GM23248 (cell line): ENCODE results near the gene ACO2. TPM values are rescaled to one million over a fixed set of nuclear protein-coding genes. Genes with fewer than 3 reads are reported as not detected.

Source experiments
- DNase-seq: peaks from one replicate; pipeline ENCODE4 v3.0.0-alpha.2; 2015
- H2AFZ ChIP-seq: fragments of 200-600 bp; sonication (generic); 2 replicates; pipeline ENCODE4 v1.6.1; 2016; ENCODE audit warnings: antibody characterized with exemption
- H3F3A ChIP-seq: fragments of 200-600 bp; sonication (generic); 2 replicates; pipeline ENCODE4 v1.6.1; 2016; ENCODE audit warnings: mild to moderate bottlenecking, antibody characterized with exemption, mixed run types; ENCODE audit not compliant: insufficient read depth
- H3K27ac ChIP-seq: fragments of 200-600 bp; sonication (generic); 2 replicates; pipeline ENCODE4 v1.5.1; 2016; ENCODE audit warnings: mild to moderate bottlenecking
- H3K27me3 ChIP-seq: fragments of 200-600 bp; sonication (generic); replicated peaks from 2 replicates; pipeline ENCODE4 v1.6.1; 2016; ENCODE audit warnings: mild to moderate bottlenecking; ENCODE audit not compliant: insufficient read depth
- H3K36me3 ChIP-seq: fragments of 200-600 bp; sonication (generic); 2 replicates; pipeline ENCODE4 v1.6.1; 2016; ENCODE audit warnings: low read depth, mild to moderate bottlenecking
- H3K4me1 ChIP-seq: fragments of 200-600 bp; sonication (generic); 2 replicates; pipeline ENCODE4 v1.6.1; 2016; ENCODE audit warnings: mild to moderate bottlenecking; ENCODE audit not compliant: insufficient read depth
- H3K4me2 ChIP-seq: fragments of 200-600 bp; sonication (generic); one replicate; pipeline ENCODE4 v1.6.1; 2016; ENCODE audit warnings: mild to moderate bottlenecking; ENCODE audit not compliant: unreplicated experiment
- H3K4me3 ChIP-seq: fragments of 200-600 bp; sonication (generic); 2 replicates; pipeline ENCODE4 v1.5.1; 2016; ENCODE audit warnings: mild to moderate bottlenecking
- H3K79me2 ChIP-seq: fragments of 200-600 bp; sonication (generic); 2 replicates; pipeline ENCODE4 v1.6.1; 2016; ENCODE audit warnings: mild to moderate bottlenecking; ENCODE audit not compliant: insufficient read depth
- H3K9ac ChIP-seq: fragments of 200-600 bp; sonication (generic); 2 replicates; pipeline ENCODE4 v1.6.1; 2016; ENCODE audit warnings: mild to moderate bottlenecking
- H3K9me2 ChIP-seq: fragments of 200-600 bp; sonication (generic); 2 replicates; pipeline ENCODE4 v1.6.1; 2016; ENCODE audit warnings: mixed run types, mild to moderate bottlenecking, moderate library complexity; ENCODE audit not compliant: insufficient read depth
- H3K9me3 ChIP-seq: fragments of 200-600 bp; sonication (generic); one replicate; pipeline ENCODE4 v1.6.1; 2017; ENCODE audit warnings: low read depth
- H4K20me1 ChIP-seq: fragments of 200-600 bp; sonication (generic); 2 replicates; pipeline ENCODE4 v1.6.0; 2016; ENCODE audit not compliant: insufficient read depth
- EZH2 ChIP-seq: fragments of 200-600 bp; sonication (generic); IDR thresholded peaks from 2 replicates; pipeline ENCODE4 v1.6.1; 2018; ENCODE audit warnings: antibody characterized with exemption, mild to moderate bottlenecking; ENCODE audit not compliant: insufficient read depth, poor library complexity, severe bottlenecking
- EZH2phosphoT487 ChIP-seq: fragments of 200-600 bp; sonication (generic); IDR thresholded peaks from 2 replicates; pipeline ENCODE4 v1.6.1; 2018; ENCODE audit warnings: antibody characterized with exemption, moderate library complexity, mild to moderate bottlenecking, low read depth; ENCODE audit not compliant: insufficient read depth
- WGBS, 2 experiments: methylation state at CpG; one replicate each; pipeline ENCODE4 v1.1.6; 2015 to 2017; ENCODE audit warnings: low lambda C conversion rate in 2 of 2, low coverage in 1 of 2; ENCODE audit errors: missing lambda C conversion rate in 2 of 2; 5-methylcytosine and 5-hydroxymethylcytosine counted together
- in situ Hi-C: fragments of 300-500 bp; cut with MboI; formaldehyde crosslinking; loops from 2 replicates; pipeline ENCODE4 v1.15.0; 2020
- polyA plus RNA-seq: library from polyadenylated mRNA; unstranded; fragments of >200 nt; fragmentation: Nextera tagmentation; extraction: Ambion mirVana; gene quantifications from 2 replicates; pipeline ENCODE4 v1.2.1, GENCODE V29; 2016
- total RNA-seq: library from RNA; depleted of rRNA; stranded (reverse); fragments of >200 nt; shearing (Covaris generic); gene quantifications from 2 replicates; pipeline ENCODE4 v1.2.3, GENCODE V29; 2014

The ACO2 gene
- total and polyA plus RNA-seq, 2 experiments from 2014 or later, result 41.5 to 68.7 TPM

GRCh38 chr22:41528938-41529561 is 60.1 kb downstream of the ACO2 start:
- peaks cover 7% of the 10 kb centered on the region; the same call in 1 of the 2 replicates for H3K36me3 ChIP-seq
- no peaks in the 10 kb centered on the region for H4K20me1 ChIP-seq
- H3K4me3 ChIP-seq, result no peak overlapping the region
- H3K27me3 ChIP-seq, result no peaks in the 10 kb centered on the region
- no peak for TF ChIP-seq EZH2phosphoT487
- no peak for TF ChIP-seq EZH2
- no peaks in the 10 kb centered on the region for H3K9me3 ChIP-seq
- peaks cover 33% of the 10 kb centered on the region for H3K79me2 ChIP-seq
- H3F3A ChIP-seq, result peaks cover 23% of the 10 kb centered on the region
- in situ Hi-C loops, result no loop called here
- H3K9me2 ChIP-seq, result no peaks in the 10 kb centered on the region
- no peak overlapping the region for H3K27ac ChIP-seq
- no peak for DNase-seq
- H3K4me2 ChIP-seq, result no peak overlapping the region
- 73 to 74% methylated on average over 13 of the region's 13 CpGs for WGBS, 2 experiments
- H2AFZ ChIP-seq, result no peak overlapping the region
- H3K4me1 ChIP-seq, result no peaks in the 10 kb centered on the region
- H3K9ac ChIP-seq, result no peak overlapping the region

GRCh38 chr22:41530890-41531714 is 62.2 kb downstream of the ACO2 start:
- H3K36me3 ChIP-seq, result peaks cover 7% of the 10 kb centered on the region; the same call in 1 of the 2 replicates
- H3K79me2 ChIP-seq, result peaks cover 48% of the 10 kb centered on the region
- DNase-seq, result no peak
- no peak overlapping the region for H3K4me3 ChIP-seq
- peaks cover 12% of the 10 kb centered on the region for H3F3A ChIP-seq
- in situ Hi-C loops, result no loop called here
- H3K27ac ChIP-seq, result no peak overlapping the region
- no peak overlapping the region for H2AFZ ChIP-seq
- no peaks in the 10 kb centered on the region for H3K9me3 ChIP-seq
- no peaks in the 10 kb centered on the region for H4K20me1 ChIP-seq
- no peak for TF ChIP-seq EZH2
- no peak for TF ChIP-seq EZH2phosphoT487
- WGBS, 2 experiments, result 91 to 93% methylated on average over 18 of the region's 18 CpGs
- H3K4me2 ChIP-seq, result no peak overlapping the region
- no peaks in the 10 kb centered on the region for H3K27me3 ChIP-seq
- H3K9me2 ChIP-seq, result no peaks in the 10 kb centered on the region
- no peaks in the 10 kb centered on the region for H3K4me1 ChIP-seq
- H3K9ac ChIP-seq, result no peak overlapping the region

GRCh38 chr22:41531715-41532477 is 63.0 kb downstream of the ACO2 start:
- Histone ChIP-seq H3K36me3 (peaks cover 7% of the 10 kb centered on the region; the same call in 1 of the 2 replicates), H3K4me1 (no peaks in the 10 kb centered on the region)
- DNase-seq, result no peak

More at GRCh38 chr22:41531715-41532477, 63.0 kb downstream of the ACO2 start:
- no peaks in the 10 kb centered on the region for H4K20me1 ChIP-seq
- in situ Hi-C loops, result no loop called here
- no peak overlapping the region for H3K27ac ChIP-seq
- peaks cover 7% of the 10 kb centered on the region; the same call in 1 of the 2 replicates for H3F3A ChIP-seq
- no peaks in the 10 kb centered on the region for H3K9me2 ChIP-seq
- no peak overlapping the region for H3K4me3 ChIP-seq
- H3K9ac ChIP-seq, result no peak overlapping the region
- no peak overlapping the region for H3K4me2 ChIP-seq
- no peak overlapping the region for H2AFZ ChIP-seq
- H3K27me3 ChIP-seq, result no peaks in the 10 kb centered on the region
- H3K79me2 ChIP-seq, result peaks cover 56% of the 10 kb centered on the region
- H3K9me3 ChIP-seq, result no peaks in the 10 kb centered on the region
- TF ChIP-seq EZH2phosphoT487 (no peak), EZH2 (no peak)
- WGBS, 2 experiments, result 83 to 87% methylated on average over 17 of the region's 17 CpGs
